Colonic mucosa (tissue), 4 donors: ENCODE results near the gene CCNY. TPM values are rescaled to one million over a fixed set of nuclear protein-coding genes. Genes with fewer than 3 reads are reported as not detected.
"Not testable (repeated sequence)": the region's sequence is repeated elsewhere in the genome, so short reads cannot be mapped to it uniquely, and the experiment has no call there.

Experiments used
- DNase-seq: peaks from one replicate; pipeline ENCODE4 v3.0.0-alpha.2; 2020
- H3K27ac ChIP-seq: fragments of 200-600 bp; one replicate; pipeline ENCODE4 v1.8.0; 2021
- H3K27me3 ChIP-seq: fragments of 200-600 bp; one replicate; pipeline ENCODE4 v1.8.0; 2021
- H3K36me3 ChIP-seq: fragments of 200-600 bp; one replicate; pipeline ENCODE4 v1.8.0; 2021
- H3K4me1 ChIP-seq: fragments of 200-600 bp; one replicate; pipeline ENCODE4 v1.8.0; 2021; ENCODE audit warnings: mild to moderate bottlenecking
- H3K4me3 ChIP-seq: fragments of 200-600 bp; one replicate; pipeline ENCODE4 v1.8.0; 2021
- H3K9ac ChIP-seq, 2 donors: one replicate each; pipeline ENCODE4 v1.7.0; 2013; ENCODE audit warnings: control low read depth in 2 of 2, low read depth in 2 of 2, low read length in 2 of 2
- H3K9me3 ChIP-seq: fragments of 200-600 bp; one replicate; pipeline ENCODE4 v1.8.0; 2021
- CTCF ChIP-seq: fragments of 200-600 bp; IDR thresholded peaks from one replicate; pipeline ENCODE4 v1.8.0; 2022; ENCODE audit warnings: antibody characterized with exemption, mild to moderate bottlenecking
- intact Hi-C: fragments of 100-400 bp; cut with DNase I; formaldehyde crosslinking; loops from one replicate; pipeline ENCODE4 v1.14.1; 2022
- total RNA-seq, 2 donors: library from RNA; stranded (reverse); fragmentation: NEBNext Ultra II Directional in 1 of 2; extraction: Animal tissue kit (Norgen Biotek cat#: 25700) in 1 of 2; gene quantifications; one replicate each; pipeline ENCODE4 v1.2.1, GENCODE V29; 2021
- donor health status: healthy.
- donor health status: DM: no; HTN: no; CAD: no.
- donor health status: DM: no; HTN: no; CAD: no.

The CCNY gene
- total RNA-seq, 2 donors from 2014 or later: 43.5 to 68.6 TPM

GRCh38 chr10:35417313-35417625 lies 81.0 kb downstream of the CCNY start:
- Histone ChIP-seq H3K9ac (no peak overlapping the region), H3K36me3 (no peaks in the 10 kb centered on the region), H3K4me1 (no peaks in the 10 kb centered on the region), H3K4me3 (no peak overlapping the region), H3K27ac (no peak overlapping the region), H3K9me3 (no peaks in the 10 kb centered on the region), H3K27me3 (no peaks in the 10 kb centered on the region)
- TF ChIP-seq CTCF: no peak
- no peak for DNase-seq
- intact Hi-C loops: no loop called here

- H3K36me3 ChIP-seq: no peaks in the 10 kb centered on the region
- no peak for TF ChIP-seq CTCF
- intact Hi-C loops: no loop called here
- no peak for DNase-seq
- H3K4me1 ChIP-seq: no peaks in the 10 kb centered on the region
- no peaks in the 10 kb centered on the region for H3K9me3 ChIP-seq
- no peak overlapping the region for H3K9ac ChIP-seq
- H3K27ac ChIP-seq: no peak overlapping the region
- H3K4me3 ChIP-seq: no peak overlapping the region
- no peaks in the 10 kb centered on the region for H3K27me3 ChIP-seq
Measured at GRCh38 chr10:35417795-35418194, 81.5 kb downstream of the CCNY start.

GRCh38 chr10:35418580-35418979 lies 82.3 kb downstream of the CCNY start:
- H3K4me3 ChIP-seq, intact Hi-C loops, H3K9ac ChIP-seq, H3K27me3 ChIP-seq, H3K27ac ChIP-seq, DNase-seq, H3K36me3 ChIP-seq, H3K9me3 ChIP-seq, H3K4me1 ChIP-seq: not testable (repeated sequence)

- no peaks in the 10 kb centered on the region for H3K4me1 ChIP-seq
- no peak overlapping the region for H3K27ac ChIP-seq
- H3K27me3 ChIP-seq: no peaks in the 10 kb centered on the region
- no peaks in the 10 kb centered on the region for H3K36me3 ChIP-seq
- H3K9me3 ChIP-seq: no peaks in the 10 kb centered on the region
- DNase-seq: no peak
- TF ChIP-seq CTCF: no peak
- H3K9ac ChIP-seq: no peak overlapping the region
- intact Hi-C loops: no loop called here
- H3K4me3 ChIP-seq: no peak overlapping the region
Measured at GRCh38 chr10:35420044-35420443, 83.7 kb downstream of the CCNY start.

- TF ChIP-seq CTCF: no peak
- Histone ChIP-seq H3K27me3 (no peaks in the 10 kb centered on the region), H3K36me3 (no peaks in the 10 kb centered on the region), H3K9me3 (no peaks in the 10 kb centered on the region), H3K4me1 (no peaks in the 10 kb centered on the region), H3K4me3 (no peak overlapping the region), H3K9ac (no peak overlapping the region), H3K27ac (peak overlapping the region; percentile 35)
- no peak for DNase-seq
- intact Hi-C loops: no loop called here
Measured at GRCh38 chr10:35420827-35421552, 84.7 kb downstream of the CCNY start.

GRCh38 chr10:35421553-35422178 lies 85.4 kb downstream of the CCNY start:
- intact Hi-C loops: no loop called here
- TF ChIP-seq CTCF: no peak
- H3K4me1 ChIP-seq: no peaks in the 10 kb centered on the region
- no peak for DNase-seq
- H3K27ac ChIP-seq: peak overlapping the region; percentile 35
- no peak overlapping the region for H3K4me3 ChIP-seq
- H3K27me3 ChIP-seq: no peaks in the 10 kb centered on the region
- H3K36me3 ChIP-seq: no peaks in the 10 kb centered on the region
- H3K9ac ChIP-seq: no peak overlapping the region
- no peaks in the 10 kb centered on the region for H3K9me3 ChIP-seq
